Measurements from ENCODE around the gene PUM2. TPM values are rescaled to one million over a fixed set of nuclear protein-coding genes. Genes with fewer than 3 reads are reported as not detected.

PUM2 gene
- total RNA-seq, 1 experiment from 2014 or later, result 105 TPM

DNA sequence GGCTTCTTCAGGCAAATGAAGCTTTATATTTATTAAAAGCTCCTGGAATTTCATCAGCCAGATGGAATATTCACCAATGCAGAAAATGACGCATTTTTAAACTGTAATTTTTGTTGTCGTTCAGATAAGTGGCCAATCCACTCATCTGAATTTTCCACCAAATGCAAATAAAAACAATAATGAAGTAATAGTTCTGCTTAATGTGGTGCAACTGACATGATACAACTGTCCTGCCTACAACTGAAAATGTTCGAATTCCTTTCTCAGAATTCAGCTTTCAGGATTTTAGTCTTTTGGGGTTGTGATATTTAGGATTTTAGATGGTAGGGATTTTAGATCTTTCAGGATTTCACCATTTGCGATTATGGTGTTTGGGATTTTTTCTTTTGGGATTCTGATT, 27.1 kb upstream of the PUM2 start:
- no peak overlapping the region for H3K4me2 ChIP-seq (ENCODE audit: low read length)
- ChIA-PET CTCF (interaction anchor here (0.9 to 2.7 kb wide), 5 partner anchors 34 to 362 kb away, joined by 3 to 17 read pairs (median 5); no protein-coding TSS in a partner anchor), POLR2A (interaction anchor here (0.7 to 1.3 kb wide), 2 partner anchors 18 to 70 kb away, joined by 3 to 4 read pairs; partner anchors contain the start of gene RHOB), RAD21 (ENCODE audit: low non-redundant PET in 1 of 2, low total read pairs in 2 of 2, uncharacterized antibody in 2 of 2, unreplicated experiment in 2 of 2) (interaction anchor here in 1 of 2 experiments (0.6 kb wide), 1 partner anchor 135 kb away, joined by 5 read pairs; no protein-coding TSS in a partner anchor)
- H3K27me3 ChIP-seq (ENCODE audit: insufficient read depth, low read length), result no peaks in the 10 kb centered on the region
- no peak overlapping the region for H3K27ac ChIP-seq (ENCODE audit: low read depth, low read length)
- DNase-seq (ENCODE audit: low read depth, low spot score), result no peak
- H3K4me3 ChIP-seq (replicated peaks in 1 of 2; ENCODE audit: low read depth in 1 of 2, low read length in 2 of 2), result no peak overlapping the region
- H3K9me3 ChIP-seq (ENCODE audit: control insufficient read depth in 1 of 2, insufficient read depth in 1 of 2, low read depth in 1 of 2, low read length in 2 of 2), result no peaks in the 10 kb centered on the region
- H4K20me1 ChIP-seq (ENCODE audit: insufficient read depth), result no peaks in the 10 kb centered on the region
- no peak for ATAC-seq
- intact Hi-C loops (cut with micrococcal nuclease), result no loop called here
- no peaks in the 10 kb centered on the region for H3K9me2 ChIP-seq (ENCODE audit: insufficient read depth)
- H3K79me2 ChIP-seq (ENCODE audit: insufficient read depth, low read length), result no peaks in the 10 kb centered on the region
- no TSS peak for BruUV-seq (replicated peaks)
- H2AFZ ChIP-seq (ENCODE audit: low read depth, low read length, poor library complexity, severe bottlenecking), result no peak overlapping the region
- no peak for TF ChIP-seq TCF7L2 (IDR thresholded peaks at IDR 0.05; ENCODE audit: borderline replicate concordance, extremely low read depth, insufficient read depth, insufficient read length)
- no peak for TF ChIP-seq CEBPB (IDR thresholded peaks at IDR 0.05; ENCODE audit: low read depth)
- TF ChIP-seq ELF1 (IDR thresholded peaks at IDR 0.05; ENCODE audit: borderline replicate concordance, low read depth), result no peak
- no peak for TF ChIP-seq FOSL1 (IDR thresholded peaks at IDR 0.05; ENCODE audit: low read depth)
- TF ChIP-seq CBX3 (IDR thresholded peaks at IDR 0.05; ENCODE audit: low read depth), result no peak
- TF ChIP-seq ZBTB33 (IDR thresholded peaks at IDR 0.05; ENCODE audit: extremely low read depth, insufficient replicate concordance, low read length), result no peak
- no peak for TF ChIP-seq SRF (IDR thresholded peaks at IDR 0.05; ENCODE audit: low read depth)
- TF ChIP-seq POLR2A (IDR thresholded peaks at IDR 0.05; ENCODE audit: borderline replicate concordance, extremely low read depth, insufficient read depth, insufficient read length), result no peak
- no peak for TF ChIP-seq EZH2 (IDR thresholded peaks at IDR 0.05)
- no peak for TF ChIP-seq POLR2AphosphoS5 (IDR thresholded peaks at IDR 0.05; ENCODE audit: low read depth, low read length)
- TF ChIP-seq JUND (IDR thresholded peaks at IDR 0.05), result no peak
- TF ChIP-seq, protein P1, sequence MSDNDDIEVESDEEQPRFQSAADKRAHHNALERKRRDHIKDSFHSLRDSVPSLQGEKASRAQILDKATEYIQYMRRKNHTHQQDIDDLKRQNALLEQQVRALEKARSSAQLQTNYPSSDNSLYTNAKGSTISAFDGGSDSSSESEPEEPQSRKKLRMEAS (IDR thresholded peaks at IDR 0.05), result no peak
- TF ChIP-seq REST (IDR thresholded peaks at IDR 0.05; ENCODE audit: low read depth), result no peak
- TF ChIP-seq SIN3A (IDR thresholded peaks at IDR 0.05; ENCODE audit: low read depth), result no peak
- TF ChIP-seq RAD21 (IDR thresholded peaks at IDR 0.05; ENCODE audit: low read depth), result no peak
- TF ChIP-seq, protein P2, sequence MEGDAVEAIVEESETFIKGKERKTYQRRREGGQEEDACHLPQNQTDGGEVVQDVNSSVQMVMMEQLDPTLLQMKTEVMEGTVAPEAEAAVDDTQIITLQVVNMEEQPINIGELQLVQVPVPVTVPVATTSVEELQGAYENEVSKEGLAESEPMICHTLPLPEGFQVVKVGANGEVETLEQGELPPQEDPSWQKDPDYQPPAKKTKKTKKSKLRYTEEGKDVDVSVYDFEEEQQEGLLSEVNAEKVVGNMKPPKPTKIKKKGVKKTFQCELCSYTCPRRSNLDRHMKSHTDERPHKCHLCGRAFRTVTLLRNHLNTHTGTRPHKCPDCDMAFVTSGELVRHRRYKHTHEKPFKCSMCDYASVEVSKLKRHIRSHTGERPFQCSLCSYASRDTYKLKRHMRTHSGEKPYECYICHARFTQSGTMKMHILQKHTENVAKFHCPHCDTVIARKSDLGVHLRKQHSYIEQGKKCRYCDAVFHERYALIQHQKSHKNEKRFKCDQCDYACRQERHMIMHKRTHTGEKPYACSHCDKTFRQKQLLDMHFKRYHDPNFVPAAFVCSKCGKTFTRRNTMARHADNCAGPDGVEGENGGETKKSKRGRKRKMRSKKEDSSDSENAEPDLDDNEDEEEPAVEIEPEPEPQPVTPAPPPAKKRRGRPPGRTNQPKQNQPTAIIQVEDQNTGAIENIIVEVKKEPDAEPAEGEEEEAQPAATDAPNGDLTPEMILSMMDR (IDR thresholded peaks at IDR 0.05 in 2 of 3, conservative IDR thresholded peaks at IDR 0.05 in 1 of 3; ENCODE audit: borderline replicate concordance in 1 of 3, insufficient read depth in 1 of 3, low read depth in 2 of 3, low read length in 2 of 3), result no peak
- TF ChIP-seq, protein P3, sequence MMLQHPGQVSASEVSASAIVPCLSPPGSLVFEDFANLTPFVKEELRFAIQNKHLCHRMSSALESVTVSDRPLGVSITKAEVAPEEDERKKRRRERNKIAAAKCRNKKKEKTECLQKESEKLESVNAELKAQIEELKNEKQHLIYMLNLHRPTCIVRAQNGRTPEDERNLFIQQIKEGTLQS (IDR thresholded peaks at IDR 0.05), result no peak
- no peak for TF ChIP-seq ZNF274 (IDR thresholded peaks at IDR 0.05; ENCODE audit: low read depth, low read length)
- TF ChIP-seq YY1 (IDR thresholded peaks at IDR 0.05; ENCODE audit: extremely low read depth, insufficient replicate concordance, low read depth, low read length), result no peak
- TF ChIP-seq ZFX (IDR thresholded peaks at IDR 0.05), result no peak
- H3K4me1 ChIP-seq (ENCODE audit: control insufficient read depth in 1 of 2, insufficient read depth in 2 of 2, low read length in 2 of 2), result peaks cover 0 to 4% of the 10 kb centered on the region in 2 experiments; a peak in 1 of 4 replicates
- H3K36me3 ChIP-seq (ENCODE audit: control insufficient read depth in 1 of 2, insufficient read depth in 2 of 2, low read length in 2 of 2), result no peaks in the 10 kb centered on the region
- H3K9ac ChIP-seq (ENCODE audit: low read length), result no peak overlapping the region

Data from HCT116 (cell line).